ENCODE data around the gene AGPAT2.

GRCh38 chr9:136642439-136642921 is 44.8 kb downstream of the AGPAT2 start:
- TF ChIP-seq CTCF (conservative IDR thresholded peaks at IDR 0.05 in 1 of 2, IDR thresholded peaks at IDR 0.05 in 1 of 2; ENCODE audit: low read depth in 1 of 2, low read length in 2 of 2) = no peak
- TF ChIP-seq EZH2 (IDR thresholded peaks at IDR 0.05; ENCODE audit: low read length, missing control alignments) = no peak

Measured in fibroblast of lung (primary cell).